A549 (cell line): ENCODE results near the gene PPIP5K2. TPM values are rescaled to one million over a fixed set of nuclear protein-coding genes. Genes with fewer than 3 reads are reported as not detected.

Experiments used
- ATAC-seq, 2 experiments: fragments of 200-7000 bp in 1 of 2; fragments of >200 bp in 1 of 2; cut with Nextera tagmentation in 1 of 2; cut with Tn5 transposase in 1 of 2; 3 replicates each; pipeline versions ENCODE4 v1.8.0 to v1.9.1; 2018 to 2020; ENCODE audit warnings: mild to moderate bottlenecking in 1 of 2, moderate library complexity in 1 of 2
- CTCF ChIA-PET: fragments of 300-600 bp; sonication (Branson Sonifier 250); formaldehyde crosslinking; extraction: SDS; loops from one replicate; lab custom pipeline; 2021; ENCODE audit warnings: antibody characterized with exemption, inconsistent platforms; lab: Yijun Ruan, JAX
- POLR2A ChIA-PET: fragments of 350-600 bp; formaldehyde crosslinking; extraction: SDS; loops from one replicate; lab custom pipeline; 2021; ENCODE audit warnings: antibody characterized with exemption, inconsistent platforms; lab: Yijun Ruan, JAX
- DNase-seq, 2 experiments: peaks; one replicate each; pipeline versions ENCODE4 v3.0.0 to v3.0.0-alpha.2; 2011 to 2016; ENCODE audit warnings: low read depth in 1 of 2, low spot score in 1 of 2
- FAIRE-seq: peaks from 2 replicates; lab custom pipeline; 2011; peaks lifted over from hg19 to GRCh38; lab: Jason Lieb, UNC
- H3K27ac ChIP-seq, 2 experiments: fragments of >200 bp; sonication (Bioruptor Twin); formaldehyde crosslinking; 3 replicates each; pipeline ENCODE4 v1.5.1; 2016 to 2017
- H3K4me1 ChIP-seq: fragments of >200 bp; sonication (Bioruptor Twin); formaldehyde crosslinking; 3 replicates; pipeline ENCODE4 v1.6.1; 2016
- H3K4me2 ChIP-seq: fragments of >200 bp; sonication (Bioruptor Twin); formaldehyde crosslinking; 3 replicates; pipeline ENCODE4 v1.6.1; 2016
- H3K4me3 ChIP-seq: fragments of >200 bp; sonication (Bioruptor Twin); formaldehyde crosslinking; 3 replicates; pipeline ENCODE4 v1.5.1; 2016
- H3K9me3 ChIP-seq: fragments of >200 bp; sonication (Bioruptor Twin); formaldehyde crosslinking; 3 replicates; pipeline ENCODE4 v1.6.1; 2016
- CBX2 ChIP-seq: fragments of 200-600 bp; sonication (generic); IDR thresholded peaks from 2 replicates; pipeline ENCODE4 v1.6.1; 2016; ENCODE audit warnings: low read depth, mild to moderate bottlenecking, borderline replicate concordance
- CHD2 ChIP-seq: fragments of 150-350 bp; IDR thresholded peaks from 2 replicates; pipeline ENCODE4 v1.6.1; 2014; ENCODE audit warnings: low read length; ENCODE audit not compliant: partially characterized antibody
- CHD4 ChIP-seq: fragments of 200-600 bp; sonication (generic); IDR thresholded peaks from 2 replicates; pipeline ENCODE4 v1.6.1; 2016; ENCODE audit warnings: antibody characterized with exemption, mild to moderate bottlenecking, borderline replicate concordance
- E2F6 ChIP-seq: IDR thresholded peaks from 2 replicates; pipeline ENCODE4 v1.6.1; 2012; ENCODE audit warnings: low read depth, borderline replicate concordance
- EHF ChIP-seq: fragments of 250-450 bp; sonication (Bioruptor Pico); IDR thresholded peaks from 2 replicates; pipeline ENCODE4 v1.5.0; 2020; ENCODE audit warnings: mild to moderate bottlenecking
- ELK1 ChIP-seq: fragments of 150-350 bp; IDR thresholded peaks from 2 replicates; pipeline ENCODE4 v1.6.1; 2014; ENCODE audit warnings: low read depth, mild to moderate bottlenecking, low read length
- ESRRA ChIP-seq: fragments of 150-350 bp; IDR thresholded peaks from 2 replicates; pipeline ENCODE4 v1.6.1; 2014; ENCODE audit warnings: mild to moderate bottlenecking, low read length, borderline replicate concordance
- FOSB ChIP-seq: fragments of 250-450 bp; sonication (Bioruptor Pico); IDR thresholded peaks from 2 replicates; pipeline ENCODE4 v1.5.0; 2020; ENCODE audit warnings: mild to moderate bottlenecking, moderate library complexity
- FOSL2 ChIP-seq, 2 experiments: fragments of 450-650 bp in 1 of 2; fragments of >200 bp in 1 of 2; sonication (Bioruptor Twin) in 1 of 2; formaldehyde crosslinking; IDR thresholded peaks; 2 replicates each; pipeline versions ENCODE4 v1.5.0 to v1.6.1; 2016 to 2020; ENCODE audit warnings: mild to moderate bottlenecking in 1 of 2, moderate library complexity in 1 of 2
- FOXS1 ChIP-seq: fragments of 250-450 bp; sonication (Bioruptor Pico); IDR thresholded peaks from 2 replicates; pipeline ENCODE4 v1.5.0; 2020; ENCODE audit warnings: mild to moderate bottlenecking, moderate library complexity
- HDAC2 ChIP-seq: fragments of 200-600 bp; sonication (generic); IDR thresholded peaks from 2 replicates; pipeline ENCODE4 v1.6.1; 2016
- HOXA7 ChIP-seq: fragments of 250-450 bp; sonication (Bioruptor Pico); IDR thresholded peaks from 2 replicates; pipeline ENCODE4 v1.5.0; 2020; ENCODE audit warnings: mild to moderate bottlenecking, moderate library complexity
- HOXB5 ChIP-seq: fragments of 250-450 bp; sonication (Bioruptor Pico); IDR thresholded peaks from 2 replicates; pipeline ENCODE4 v1.5.0; 2020; ENCODE audit warnings: mild to moderate bottlenecking, moderate library complexity
- JUN ChIP-seq, 2 experiments: fragments of >200 bp; sonication (Bioruptor Twin); formaldehyde crosslinking; IDR thresholded peaks; 2 replicates in 1 of 2; 3 replicates in 1 of 2; pipeline ENCODE4 v1.6.1; 2016 to 2017
- KDM1A ChIP-seq: fragments of 200-600 bp; sonication (generic); IDR thresholded peaks from 2 replicates; pipeline ENCODE4 v1.6.1; 2016; ENCODE audit warnings: low read depth, mild to moderate bottlenecking
- MAZ ChIP-seq: fragments of 150-350 bp; IDR thresholded peaks from 2 replicates; pipeline ENCODE4 v1.6.1; 2014; ENCODE audit warnings: antibody characterized with exemption, low read depth, low read length, borderline replicate concordance
- NPAS2 ChIP-seq: fragments of 250-450 bp; sonication (Bioruptor Pico); IDR thresholded peaks from 2 replicates; pipeline ENCODE4 v1.8.0; 2022; ENCODE audit warnings: mild to moderate bottlenecking, moderate library complexity, borderline replicate concordance
- NR3C1 ChIP-seq: fragments of >200 bp; sonication (Bioruptor Twin); formaldehyde crosslinking; IDR thresholded peaks from 3 replicates; pipeline ENCODE4 v1.6.1; 2017
- POLR2A ChIP-seq: IDR thresholded peaks from 2 replicates; pipeline ENCODE4 v1.6.1; 2012; ENCODE audit warnings: mild to moderate bottlenecking, low read length
- POLR2AphosphoS2 ChIP-seq: conservative IDR thresholded peaks from 2 replicates; pipeline ENCODE4 v1.6.1; 2012; ENCODE audit warnings: low read length, improper control_type of control experiment, inconsistent platforms
- RAD21 ChIP-seq, 2 experiments: fragments of >200 bp in 1 of 2; sonication (Bioruptor Twin) in 1 of 2; formaldehyde crosslinking in 1 of 2; IDR thresholded peaks in 1 of 2; conservative IDR thresholded peaks in 1 of 2; 2 replicates in 1 of 2; 3 replicates in 1 of 2; pipeline ENCODE4 v1.6.1; 2012 to 2018; ENCODE audit warnings: inconsistent platforms in 1 of 2
- RFX5 ChIP-seq: fragments of 450-650 bp; IDR thresholded peaks from 2 replicates; pipeline ENCODE4 v1.7.1; 2014; ENCODE audit warnings: antibody characterized with exemption, mild to moderate bottlenecking, moderate library complexity
- RNF2 ChIP-seq: fragments of 200-600 bp; sonication (generic); IDR thresholded peaks from 2 replicates; pipeline ENCODE4 v1.6.1; 2016; ENCODE audit warnings: low read depth, mild to moderate bottlenecking, antibody characterized with exemption, moderate library complexity, borderline replicate concordance
- ZC3H11A ChIP-seq: fragments of 450-650 bp; IDR thresholded peaks from 2 replicates; pipeline ENCODE4 v1.6.1; 2014; ENCODE audit warnings: antibody characterized with exemption, mild to moderate bottlenecking
- ZSCAN20 ChIP-seq: fragments of 250-450 bp; sonication (Bioruptor Pico); IDR thresholded peaks from 2 replicates; pipeline ENCODE4 v1.8.0; 2022; ENCODE audit warnings: mild to moderate bottlenecking, moderate library complexity
- WGBS: methylation state at CpG from one replicate; pipeline ENCODE4 v1.1.6; 2017; ENCODE audit errors: missing lambda C conversion rate; 5-methylcytosine and 5-hydroxymethylcytosine counted together
- polyA plus RNA-seq, 4 experiments: library from polyadenylated mRNA; depleted of rRNA in 3 of 4; stranded (reverse); fragments of >200 nt; fragmentation: RNase III in 1 of 4; extraction: RNeasy Plus Mini Kit Qiagen cat#74134 plus additional on column Dnase treatment in 1 of 4; gene quantifications; 2 replicates in 3 of 4; 3 replicates in 1 of 4; pipeline ENCODE4 v1.2.3, GENCODE V29; 2011 to 2017
- TF ChIP-seq, protein P1 (sequence below): fragments of 250-450 bp; sonication (Bioruptor Pico); IDR thresholded peaks from 2 replicates; pipeline ENCODE4 v1.5.0; 2021; ENCODE audit warnings: mild to moderate bottlenecking, moderate library complexity, borderline replicate concordance
- TF ChIP-seq, protein P2 (sequence below): fragments of >200 bp; sonication (Bioruptor Twin); formaldehyde crosslinking; IDR thresholded peaks from 3 replicates; pipeline ENCODE4 v1.6.1; 2016

PPIP5K2 gene
- polyA plus RNA-seq, 2 of the 4 experiments (the other 2 are of a cell fraction) = 21.9 to 61.7 TPM

- peaks cover 9% of the 10 kb centered on the region; the same call in 1 of the 3 replicates for H3K9me3 ChIP-seq
- FAIRE-seq (no peak), ATAC-seq (no peak), DNase-seq (no peak)
- no peak overlapping the region for H3K27ac ChIP-seq
- POLR2A ChIA-PET = no interaction called here
- no peak for TF ChIP-seq JUN (IDR thresholded peaks at IDR 0.05)
- TF ChIP-seq HOXB5 (CRISPR knock-in tag) = no peak
- no peak for TF ChIP-seq ZSCAN20 (CRISPR knock-in tag)
- no peak for TF ChIP-seq RNF2
- no peak for TF ChIP-seq HOXA7 (CRISPR knock-in tag)
- TF ChIP-seq POLR2AphosphoS2 = no peak
- no peak for TF ChIP-seq MAZ
- TF ChIP-seq FOXS1 = no peak
- TF ChIP-seq, protein P1, sequence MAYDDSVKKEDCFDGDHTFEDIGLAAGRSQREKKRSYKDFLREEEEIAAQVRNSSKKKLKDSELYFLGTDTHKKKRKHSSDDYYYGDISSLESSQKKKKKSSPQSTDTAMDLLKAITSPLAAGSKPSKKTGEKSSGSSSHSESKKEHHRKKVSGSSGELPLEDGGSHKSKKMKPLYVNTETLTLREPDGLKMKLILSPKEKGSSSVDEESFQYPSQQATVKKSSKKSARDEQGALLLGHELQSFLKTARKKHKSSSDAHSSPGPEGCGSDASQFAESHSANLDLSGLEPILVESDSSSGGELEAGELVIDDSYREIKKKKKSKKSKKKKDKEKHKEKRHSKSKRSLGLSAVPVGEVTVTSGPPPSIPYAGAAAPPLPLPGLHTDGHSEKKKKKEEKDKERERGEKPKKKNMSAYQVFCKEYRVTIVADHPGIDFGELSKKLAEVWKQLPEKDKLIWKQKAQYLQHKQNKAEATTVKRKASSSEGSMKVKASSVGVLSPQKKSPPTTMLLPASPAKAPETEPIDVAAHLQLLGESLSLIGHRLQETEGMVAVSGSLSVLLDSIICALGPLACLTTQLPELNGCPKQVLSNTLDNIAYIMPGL (CRISPR knock-in tag) = no peak
- no peak for TF ChIP-seq CBX2
- TF ChIP-seq E2F6 = no peak
- no peak for TF ChIP-seq HDAC2
- no peak for TF ChIP-seq KDM1A
- TF ChIP-seq NPAS2 = no peak
- TF ChIP-seq RFX5 = no peak
- TF ChIP-seq EHF (CRISPR knock-in tag) = no peak
- TF ChIP-seq POLR2A = no peak
- no peak for TF ChIP-seq FOSB (CRISPR knock-in tag)
- TF ChIP-seq, protein P2, sequence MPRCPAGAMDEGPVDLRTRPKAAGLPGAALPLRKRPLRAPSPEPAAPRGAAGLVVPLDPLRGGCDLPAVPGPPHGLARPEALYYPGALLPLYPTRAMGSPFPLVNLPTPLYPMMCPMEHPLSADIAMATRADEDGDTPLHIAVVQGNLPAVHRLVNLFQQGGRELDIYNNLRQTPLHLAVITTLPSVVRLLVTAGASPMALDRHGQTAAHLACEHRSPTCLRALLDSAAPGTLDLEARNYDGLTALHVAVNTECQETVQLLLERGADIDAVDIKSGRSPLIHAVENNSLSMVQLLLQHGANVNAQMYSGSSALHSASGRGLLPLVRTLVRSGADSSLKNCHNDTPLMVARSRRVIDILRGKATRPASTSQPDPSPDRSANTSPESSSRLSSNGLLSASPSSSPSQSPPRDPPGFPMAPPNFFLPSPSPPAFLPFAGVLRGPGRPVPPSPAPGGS = no peak
- no peak for TF ChIP-seq CHD4
- H3K4me3 ChIP-seq = no peak overlapping the region
- CTCF ChIA-PET = no interaction called here
- H3K4me1 ChIP-seq = no peaks in the 10 kb centered on the region
- no peak overlapping the region for H3K4me2 ChIP-seq
Measured at GRCh38 chr5:103244398-103244797, 124.3 kb downstream of the PPIP5K2 start.

DNA sequence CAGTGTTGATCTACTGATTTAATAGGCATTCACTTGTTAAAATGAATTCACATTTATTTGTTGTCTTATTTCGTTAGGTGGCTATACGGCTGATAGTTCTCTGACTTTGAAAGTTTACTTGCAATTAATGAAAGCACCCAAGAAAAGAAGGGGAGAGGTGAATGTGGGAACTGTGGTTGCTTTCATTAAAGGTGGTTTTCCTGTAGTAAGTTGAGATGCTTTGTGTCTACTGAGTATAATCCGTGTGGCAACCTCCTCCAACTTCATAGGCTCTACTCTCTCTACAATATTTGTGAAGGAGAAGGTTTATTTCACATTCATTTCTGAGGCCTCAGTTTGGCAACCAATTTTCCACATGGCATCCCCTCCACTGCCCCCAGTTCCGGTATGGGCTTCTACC lies 125.7 kb downstream of the PPIP5K2 start:
- no peaks in the 10 kb centered on the region for H3K9me3 ChIP-seq
- WGBS = 52% methylated on average over 4 of the region's 4 CpGs
- ATAC-seq (no peak), FAIRE-seq (no peak)
- no peaks in the 10 kb centered on the region for H3K4me1 ChIP-seq
- POLR2A ChIA-PET = no interaction called here
- TF ChIP-seq FOXS1 = no peak
- TF ChIP-seq NR3C1 = no peak
- no peak for TF ChIP-seq ZSCAN20 (CRISPR knock-in tag)
- TF ChIP-seq KDM1A = no peak
- no peak for TF ChIP-seq ZC3H11A
- no peak for TF ChIP-seq CHD2
- TF ChIP-seq FOSL2 (IDR thresholded peaks at IDR 0.05) = no peak
- TF ChIP-seq FOSL2 (CRISPR knock-in tag; IDR thresholded peaks at IDR 0.05) = no peak
- TF ChIP-seq, protein P2 = no peak
- TF ChIP-seq FOSB (CRISPR knock-in tag) = no peak
- TF ChIP-seq MAZ = no peak
- no peak for TF ChIP-seq ELK1
- TF ChIP-seq RAD21 (conservative IDR thresholded peaks at IDR 0.05 in 1 of 2, IDR thresholded peaks at IDR 0.05 in 1 of 2) = no peak
- no peak for TF ChIP-seq E2F6
- no peak for TF ChIP-seq ESRRA
- TF ChIP-seq, all 56 proteins: peak for 0
- DNase-seq = no peak
- Histone ChIP-seq H3K27ac (no peak overlapping the region), H3K4me2 (no peak overlapping the region), H3K4me3 (no peak overlapping the region)
- CTCF ChIA-PET = no interaction called here
